ENCODE data around the gene CBX1. TPM values are rescaled to one million over a fixed set of nuclear protein-coding genes. Genes with fewer than 3 reads are reported as not detected.

Gene CBX1
- total and polyA plus RNA-seq, 2 of the 13 experiments (the other 11 are each of a cell fraction or from before 2014, with no cell fraction given) = 17.8 to 108 TPM

GRCh38 chr17:48047741-48048383, 53.4 kb downstream of the CBX1 start, which contains the start of gene NFE2L1 (continued):
- TF ChIP-seq ZNF547 (CRISPR knock-in tag; IDR thresholded peaks at IDR 0.05) (peak; percentile 51; the same call in 1 of the 2 replicates), AHDC1 (CRISPR knock-in tag; IDR thresholded peaks at IDR 0.05; ENCODE audit: borderline replicate concordance) (peak; percentile 58), ZBTB8A (CRISPR knock-in tag; IDR thresholded peaks at IDR 0.05; ENCODE audit: borderline replicate concordance, low read depth) (0 out of 2 replicates have a peak, but pooled peaks have one; percentile 52), LCORL (IDR thresholded peaks at IDR 0.05) (no peak), LCORL (CRISPR knock-in tag; IDR thresholded peaks at IDR 0.05) (peak; percentile 19; the same call in 1 of the 2 replicates), NFIC (IDR thresholded peaks at IDR 0.05; ENCODE audit: low read length) (no peak), TEAD3 (CRISPR knock-in tag; optimal IDR thresholded peaks at IDR 0.05; ENCODE audit: borderline replicate concordance) (peak; percentile 73), U2AF2 (IDR thresholded peaks at IDR 0.05; ENCODE audit: low read depth, low read length) (no peak), HOMEZ (CRISPR knock-in tag; IDR thresholded peaks at IDR 0.05; ENCODE audit: low read depth) (peak; percentile 52; the same call in 1 of the 2 replicates), ZBTB43 (CRISPR knock-in tag; conservative IDR thresholded peaks at IDR 0.05) (peak; percentile 61), AHR (CRISPR knock-in tag; IDR thresholded peaks at IDR 0.05) (peak; percentile 16; the same call in 1 of the 2 replicates), GLI4 (CRISPR knock-in tag; IDR thresholded peaks at IDR 0.05; ENCODE audit: borderline replicate concordance) (peak; percentile 27; the same call in 1 of the 2 replicates), ESRRA (CRISPR knock-in tag; IDR thresholded peaks at IDR 0.05; ENCODE audit: low read depth) (peak; percentile 36; the same call in 1 of the 2 replicates), NR0B2 (CRISPR knock-in tag; IDR thresholded peaks at IDR 0.05) (peak; percentile 5; the same call in 1 of the 2 replicates), SETDB1 (CRISPR knock-in tag; IDR thresholded peaks at IDR 0.05; ENCODE audit: borderline replicate concordance) (no peak), ZNF160 (CRISPR knock-in tag; IDR thresholded peaks at IDR 0.05) (peak; percentile 60; the same call in 1 of the 2 replicates), KMT2A (CRISPR knock-in tag; IDR thresholded peaks at IDR 0.05) (no peak; the same call in none of the 2 replicates), CBX2 (IDR thresholded peaks at IDR 0.05; ENCODE audit: low read depth, low read length) (no peak; the same call in 1 of the 2 replicates), CBX2 (CRISPR knock-in tag; IDR thresholded peaks at IDR 0.05; ENCODE audit: low read depth) (peak; percentile 8; the same call in 1 of the 2 replicates), FLYWCH1 (CRISPR knock-in tag; IDR thresholded peaks at IDR 0.05) (no peak), NFRKB (IDR thresholded peaks at IDR 0.05) (no peak), ZNF543 (CRISPR knock-in tag; IDR thresholded peaks at IDR 0.05) (peak; percentile 94)
